ENCODE results near the gene MMEL1. TPM values are rescaled to one million over a fixed set of nuclear protein-coding genes. Genes with fewer than 3 reads are reported as not detected.
"Not testable (repeated sequence)": the region's sequence is repeated elsewhere in the genome, so short reads cannot be mapped to it uniquely, and the experiment has no call there.

Gene MMEL1
- total and polyA plus RNA-seq, 2 experiments from 2014 or later, result 0.57 to 0.90 TPM

DNA sequence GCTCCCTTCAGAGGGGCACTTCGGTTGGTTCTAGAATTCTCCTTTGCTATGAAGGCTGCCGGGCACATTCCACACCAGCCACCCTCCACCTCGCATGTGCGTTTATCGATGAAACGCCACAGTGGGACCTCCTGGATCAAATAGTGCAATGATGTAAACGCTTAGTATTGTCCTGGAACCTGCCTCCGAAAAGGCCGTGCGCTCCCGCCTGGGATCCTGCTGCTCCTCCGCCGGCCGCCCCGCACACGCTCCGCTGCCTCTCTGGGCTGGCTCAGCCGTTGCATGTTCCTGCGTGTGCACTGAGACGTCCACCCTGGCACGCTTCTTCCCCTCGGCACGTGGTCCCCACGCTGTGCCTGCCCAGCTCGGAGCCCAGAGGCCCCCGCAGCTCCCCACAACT, 80.6 kb downstream of the MMEL1 start (continued):
- TF ChIP-seq, protein P1, sequence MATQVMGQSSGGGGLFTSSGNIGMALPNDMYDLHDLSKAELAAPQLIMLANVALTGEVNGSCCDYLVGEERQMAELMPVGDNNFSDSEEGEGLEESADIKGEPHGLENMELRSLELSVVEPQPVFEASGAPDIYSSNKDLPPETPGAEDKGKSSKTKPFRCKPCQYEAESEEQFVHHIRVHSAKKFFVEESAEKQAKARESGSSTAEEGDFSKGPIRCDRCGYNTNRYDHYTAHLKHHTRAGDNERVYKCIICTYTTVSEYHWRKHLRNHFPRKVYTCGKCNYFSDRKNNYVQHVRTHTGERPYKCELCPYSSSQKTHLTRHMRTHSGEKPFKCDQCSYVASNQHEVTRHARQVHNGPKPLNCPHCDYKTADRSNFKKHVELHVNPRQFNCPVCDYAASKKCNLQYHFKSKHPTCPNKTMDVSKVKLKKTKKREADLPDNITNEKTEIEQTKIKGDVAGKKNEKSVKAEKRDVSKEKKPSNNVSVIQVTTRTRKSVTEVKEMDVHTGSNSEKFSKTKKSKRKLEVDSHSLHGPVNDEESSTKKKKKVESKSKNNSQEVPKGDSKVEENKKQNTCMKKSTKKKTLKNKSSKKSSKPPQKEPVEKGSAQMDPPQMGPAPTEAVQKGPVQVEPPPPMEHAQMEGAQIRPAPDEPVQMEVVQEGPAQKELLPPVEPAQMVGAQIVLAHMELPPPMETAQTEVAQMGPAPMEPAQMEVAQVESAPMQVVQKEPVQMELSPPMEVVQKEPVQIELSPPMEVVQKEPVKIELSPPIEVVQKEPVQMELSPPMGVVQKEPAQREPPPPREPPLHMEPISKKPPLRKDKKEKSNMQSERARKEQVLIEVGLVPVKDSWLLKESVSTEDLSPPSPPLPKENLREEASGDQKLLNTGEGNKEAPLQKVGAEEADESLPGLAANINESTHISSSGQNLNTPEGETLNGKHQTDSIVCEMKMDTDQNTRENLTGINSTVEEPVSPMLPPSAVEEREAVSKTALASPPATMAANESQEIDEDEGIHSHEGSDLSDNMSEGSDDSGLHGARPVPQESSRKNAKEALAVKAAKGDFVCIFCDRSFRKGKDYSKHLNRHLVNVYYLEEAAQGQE (IDR thresholded peaks at IDR 0.05; ENCODE audit: unreplicated experiment), result no peak
- TF ChIP-seq NANOG (IDR thresholded peaks at IDR 0.05; ENCODE audit: borderline replicate concordance) (no peak), CREB1 (CRISPR knock-in tag; IDR thresholded peaks at IDR 0.05; ENCODE audit: low read depth) (no peak)

DNA sequence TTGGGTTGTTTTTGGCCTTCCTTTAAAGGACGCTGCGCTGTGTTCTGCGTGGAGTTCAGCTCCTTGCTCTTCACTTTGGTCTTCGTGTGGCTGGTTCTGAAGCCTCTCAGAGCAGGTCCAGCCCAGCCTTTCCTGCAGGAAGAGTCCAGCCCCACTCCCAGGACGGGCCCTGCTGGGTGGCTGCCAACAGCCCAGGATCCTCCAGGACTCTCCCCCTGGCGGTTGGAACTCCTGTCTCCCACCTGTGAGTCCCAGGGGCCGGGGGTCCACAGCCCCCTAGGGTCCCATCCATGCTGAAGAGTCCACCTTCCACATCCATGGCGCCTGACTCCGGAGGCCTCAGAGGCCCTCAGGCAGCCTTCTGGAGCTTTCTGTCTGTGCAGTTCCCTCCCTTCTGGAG, 81.3 kb downstream of the MMEL1 start:
- not testable (repeated sequence) for DNase-seq (ENCODE audit: low spot score); H3K4me3 Mint-ChIP-seq; H2AFZ ChIP-seq; H3K4me3 ChIP-seq; ATAC-seq; H3F3A ChIP-seq (replicated peaks; ENCODE audit: low read depth); H3K36me3 ChIP-seq (ENCODE audit: insufficient read depth); H3K4me1 Mint-ChIP-seq; H3K4me2 ChIP-seq; H3K27me3 Mint-ChIP-seq (ENCODE audit: insufficient read depth, low read depth, poor library complexity); H3K27ac ChIP-seq (ENCODE audit: low read depth); H3K4me1 ChIP-seq (ENCODE audit: insufficient read depth); H3K36me3 Mint-ChIP-seq (ENCODE audit: low read depth); H3K9me2 ChIP-seq (ENCODE audit: insufficient read depth); H3K9me3 Mint-ChIP-seq; H3K27me3 ChIP-seq (ENCODE audit: insufficient read depth); H3K27ac Mint-ChIP-seq; H4K20me1 ChIP-seq (replicated peaks; ENCODE audit: insufficient read depth); H3K79me2 ChIP-seq (replicated peaks; ENCODE audit: insufficient read depth)

DNA sequence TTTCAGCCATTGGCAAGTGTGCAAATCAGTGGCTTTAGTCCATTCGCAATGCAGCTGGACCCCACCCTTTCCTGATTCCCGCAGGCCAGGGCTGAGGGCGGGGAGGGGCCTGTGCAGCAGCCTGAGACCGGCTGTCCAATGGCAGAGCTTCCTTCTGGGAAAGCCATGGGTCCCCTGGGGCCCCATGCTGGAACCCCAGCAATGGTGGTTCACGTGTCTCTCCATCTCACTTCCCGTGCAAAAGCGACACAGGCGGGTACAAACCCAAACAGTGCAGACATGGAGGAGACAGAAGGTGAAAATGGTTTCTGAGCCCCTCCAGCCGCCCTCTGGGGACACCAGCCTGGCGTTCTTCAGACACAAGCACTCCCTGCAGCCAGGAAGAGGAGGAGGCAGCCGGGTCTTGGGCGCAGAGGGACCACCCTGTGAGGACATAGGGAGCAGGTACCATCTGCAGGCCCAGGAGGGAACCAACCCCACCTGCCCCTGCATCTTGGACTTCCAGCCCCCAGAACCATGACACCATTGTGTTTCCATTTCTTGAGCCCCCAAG, 82.4 kb downstream of the MMEL1 start:
- not testable (repeated sequence) for H3K36me3 Mint-ChIP-seq (ENCODE audit: low read depth); H4K20me1 ChIP-seq (replicated peaks; ENCODE audit: insufficient read depth); H3K27me3 ChIP-seq (ENCODE audit: insufficient read depth); H3K4me1 ChIP-seq (ENCODE audit: insufficient read depth); H3K4me3 Mint-ChIP-seq; H3F3A ChIP-seq (replicated peaks; ENCODE audit: low read depth); H3K27me3 Mint-ChIP-seq (ENCODE audit: insufficient read depth, low read depth, poor library complexity); H3K4me2 ChIP-seq; H3K9me3 Mint-ChIP-seq; H3K4me3 ChIP-seq; H3K4me1 Mint-ChIP-seq; H3K79me2 ChIP-seq (replicated peaks; ENCODE audit: insufficient read depth); ATAC-seq; DNase-seq (ENCODE audit: low spot score); H2AFZ ChIP-seq; H3K36me3 ChIP-seq (ENCODE audit: insufficient read depth); H3K27ac ChIP-seq (ENCODE audit: low read depth); H3K9me2 ChIP-seq (ENCODE audit: insufficient read depth); H3K27ac Mint-ChIP-seq

DNA sequence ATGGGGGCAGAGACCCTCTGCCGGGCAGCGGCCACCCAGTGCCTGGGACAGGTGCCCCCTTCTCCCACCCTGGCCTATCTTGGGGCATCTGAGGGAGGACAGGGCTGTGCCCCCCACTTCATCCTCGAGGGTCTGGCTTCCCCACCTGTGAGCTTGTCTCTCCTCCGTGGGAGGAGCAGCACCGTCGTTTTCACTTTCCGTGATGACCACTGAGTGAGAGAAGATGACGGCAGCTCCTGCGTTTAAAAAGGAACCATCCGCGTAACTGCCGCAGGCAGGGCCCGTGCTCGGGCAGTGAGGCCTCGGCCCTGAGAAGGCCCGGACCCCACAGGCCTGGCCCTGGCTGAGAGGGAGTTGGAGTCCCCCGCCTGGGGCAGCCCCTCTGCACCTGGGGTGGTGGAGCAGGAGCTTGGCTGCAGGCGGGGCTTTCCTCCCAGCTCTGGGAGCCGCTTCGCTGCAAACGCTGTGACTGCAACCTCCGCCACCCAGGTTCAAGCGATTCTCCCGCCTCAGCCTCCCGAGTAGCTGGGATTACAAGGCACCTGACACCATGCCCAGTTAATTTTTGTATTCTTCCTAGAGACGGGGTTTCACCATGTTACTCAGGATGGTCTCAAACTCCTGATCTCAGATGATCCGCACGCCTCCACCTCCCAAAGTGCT, 83.3 kb downstream of the MMEL1 start:
- not testable (repeated sequence) for DNase-seq (ENCODE audit: low spot score); H3K4me1 ChIP-seq (ENCODE audit: insufficient read depth); H3K4me2 ChIP-seq; H3F3A ChIP-seq (replicated peaks; ENCODE audit: low read depth); H3K9me2 ChIP-seq (ENCODE audit: insufficient read depth); H3K27me3 ChIP-seq (ENCODE audit: insufficient read depth); H3K27ac Mint-ChIP-seq; H2AFZ ChIP-seq; H3K4me1 Mint-ChIP-seq; H3K9me3 Mint-ChIP-seq; H3K79me2 ChIP-seq (replicated peaks; ENCODE audit: insufficient read depth); H3K27ac ChIP-seq (ENCODE audit: low read depth); H3K36me3 ChIP-seq (ENCODE audit: insufficient read depth); H3K4me3 Mint-ChIP-seq; ATAC-seq; H4K20me1 ChIP-seq (replicated peaks; ENCODE audit: insufficient read depth); H3K4me3 ChIP-seq; H3K36me3 Mint-ChIP-seq (ENCODE audit: low read depth)
- H3K27me3 Mint-ChIP-seq (ENCODE audit: insufficient read depth, low read depth, poor library complexity), result peaks cover 11% of the 10 kb centered on the region

Measured in GM23338 (cell line).